Measurements from ENCODE around the gene MYO9A.

DNA sequence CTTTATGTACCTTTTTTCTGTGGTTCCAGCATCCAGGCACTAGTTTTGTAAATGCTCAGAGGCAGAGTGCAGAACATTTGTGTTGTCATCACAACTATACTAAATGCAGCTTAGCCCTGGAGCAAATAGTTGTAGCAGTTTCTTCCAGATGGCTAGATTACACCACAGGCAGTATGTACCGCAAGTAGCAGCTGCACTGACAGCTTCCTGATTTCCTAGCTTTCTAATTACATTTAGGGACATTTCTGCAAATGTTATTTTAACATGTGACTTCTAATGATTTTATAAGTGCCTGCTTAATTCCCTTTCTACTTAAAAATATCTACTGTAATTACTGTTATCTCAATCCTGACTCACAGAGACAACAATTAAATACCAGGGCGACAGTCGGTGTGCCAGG, 201.1 kb downstream of the MYO9A start:
- no peak for TF ChIP-seq POLR2AphosphoS5 (IDR thresholded peaks at IDR 0.05)
- TF ChIP-seq CTCF (IDR thresholded peaks at IDR 0.05) = no peak
- TF ChIP-seq POLR2A (IDR thresholded peaks at IDR 0.05; ENCODE audit: low read depth) = no peak
- no peak for TF ChIP-seq EP300 (IDR thresholded peaks at IDR 0.05)
